AG04449 (cell line): ENCODE data around the gene OLA1.

ENCODE experiments used
- CTCF ChIA-PET: fragments of 350-600 bp; formaldehyde crosslinking; extraction: SDS; loops from one replicate; lab custom pipeline; 2021; ENCODE audit warnings: antibody characterized with exemption; lab: Yijun Ruan, JAX
- POLR2A ChIA-PET: fragments of 400-600, 350-600 bp; formaldehyde crosslinking; extraction: SDS; loops from one replicate; lab custom pipeline; 2020; ENCODE audit warnings: antibody characterized with exemption, inconsistent platforms; lab: Yijun Ruan, JAX
- DNase-seq: peaks from one replicate; pipeline ENCODE4 v3.0.0-alpha.2; 2010; ENCODE audit warnings: low read depth, low spot score
- H3K4me3 ChIP-seq: 2 replicates; pipeline ENCODE4 v1.5.1; 2011; ENCODE audit warnings: low read depth, mild to moderate bottlenecking, control low read depth, low read length
- CTCF ChIP-seq: IDR thresholded peaks from one replicate; pipeline ENCODE4 v1.5.1; 2011; ENCODE audit warnings: mild to moderate bottlenecking, moderate library complexity, low read length, control low read depth, inconsistent platforms; ENCODE audit not compliant: insufficient read depth; ENCODE audit errors: missing control alignments

Gene OLA1

GRCh38 chr2:174028935-174029334 is 219.4 kb downstream of the OLA1 start:
- ChIA-PET CTCF (interaction anchor here (1.0 kb wide), 1 partner anchor 12 kb away, joined by 5 read pairs; no protein-coding TSS in a partner anchor), POLR2A (no interaction called here)
- no peak for DNase-seq
- H3K4me3 ChIP-seq = no peak overlapping the region
- TF ChIP-seq CTCF = no peak

- ChIA-PET POLR2A (no interaction called here), CTCF (interaction anchor here (1.0 kb wide), 1 partner anchor 13 kb away, joined by 5 read pairs; no protein-coding TSS in a partner anchor)
- no peak overlapping the region for H3K4me3 ChIP-seq
- no peak for DNase-seq
- TF ChIP-seq CTCF = no peak
These were observed 220.4 kb downstream of the OLA1 start for GRCh38 chr2:174027956-174028355.

- ChIA-PET CTCF (no interaction called here), POLR2A (no interaction called here)
- DNase-seq = no peak
- H3K4me3 ChIP-seq = no peak overlapping the region
- TF ChIP-seq CTCF = no peak
These were observed 222.0 kb downstream of the OLA1 start for GRCh38 chr2:174026122-174026845.

GRCh38 chr2:174025271-174026121 is 222.8 kb downstream of the OLA1 start:
- no peak for DNase-seq
- POLR2A ChIA-PET = interaction anchor here (0.5 to 1.1 kb wide), 2 partner anchors 43 to 316 kb away, joined by 3 read pairs; no protein-coding TSS in a partner anchor

GRCh38 chr2:174024524-174025270 is 223.6 kb downstream of the OLA1 start:
- ChIA-PET POLR2A (interaction anchor here (0.5 to 1.1 kb wide), 2 partner anchors 44 to 317 kb away, joined by 3 read pairs; no protein-coding TSS in a partner anchor), CTCF (interaction anchor here (1.0 to 1.5 kb wide), 3 partner anchors 10 to 997 kb away, joined by 3 to 6 read pairs (median 4); no protein-coding TSS in a partner anchor)
- no peak overlapping the region for H3K4me3 ChIP-seq
- TF ChIP-seq CTCF = no peak
- no peak for DNase-seq

More at GRCh38 chr2:174025271-174026121, 222.8 kb downstream of the OLA1 start:
- CTCF ChIA-PET = interaction anchor here (1.0 to 1.5 kb wide), 2 partner anchors 15 to 998 kb away, joined by 4 to 6 read pairs; no protein-coding TSS in a partner anchor
- TF ChIP-seq CTCF = no peak
- H3K4me3 ChIP-seq = no peak overlapping the region
